ENCODE data around the gene ME1.

Gene ME1

GRCh38 chr6:83285917-83286316 is 144.9 kb downstream of the ME1 start:
- no peaks in the 10 kb centered on the region for H3K79me2 ChIP-seq (ENCODE audit: low read length)
- H3K9me2 ChIP-seq (replicated peaks; ENCODE audit: insufficient read depth, low read length) = no peaks in the 10 kb centered on the region
- no peaks in the 10 kb centered on the region for H3F3A ChIP-seq (ENCODE audit: insufficient read depth, low read length)
- H4K20me1 ChIP-seq (ENCODE audit: insufficient read depth, low read length) = no peaks in the 10 kb centered on the region
- no peak overlapping the region for H2AFZ ChIP-seq (ENCODE audit: low read length)
- H3K27me3 ChIP-seq (replicated peaks; ENCODE audit: insufficient read depth, low read length) = no peaks in the 10 kb centered on the region
- no peak overlapping the region for H3K27ac ChIP-seq (ENCODE audit: low read length)
- no peak overlapping the region for H3K9ac ChIP-seq (ENCODE audit: low read length)
- TF ChIP-seq EZH2 (optimal IDR thresholded peaks at IDR 0.05; ENCODE audit: low read depth, low read length) (no peak), CTCF (IDR thresholded peaks at IDR 0.05; ENCODE audit: low read length) (no peak), EZH2phosphoT487 (IDR thresholded peaks at IDR 0.05; ENCODE audit: low read length) (no peak)
- DNase-seq = no peak
- H3K4me3 ChIP-seq (ENCODE audit: low read length) = no peak overlapping the region
- H3K36me3 ChIP-seq (replicated peaks; ENCODE audit: insufficient read depth, low read length) = no peaks in the 10 kb centered on the region
- no peak overlapping the region for H3K4me2 ChIP-seq (ENCODE audit: low read depth, low read length)
- no peaks in the 10 kb centered on the region for H3K4me1 ChIP-seq (ENCODE audit: low read length)
- no peaks in the 10 kb centered on the region for H3K9me3 ChIP-seq (replicated peaks; ENCODE audit: insufficient read depth, low read length)

GRCh38 chr6:83273596-83273995 is 157.3 kb downstream of the ME1 start:
- H3K9ac ChIP-seq (ENCODE audit: low read length) = no peak overlapping the region
- no peak overlapping the region for H3K27ac ChIP-seq (ENCODE audit: low read length)
- no peak for DNase-seq
- H3K9me2 ChIP-seq (replicated peaks; ENCODE audit: insufficient read depth, low read length) = no peaks in the 10 kb centered on the region
- no peaks in the 10 kb centered on the region for H3K27me3 ChIP-seq (replicated peaks; ENCODE audit: insufficient read depth, low read length)
- no peaks in the 10 kb centered on the region for H3K9me3 ChIP-seq (replicated peaks; ENCODE audit: insufficient read depth, low read length)
- no peaks in the 10 kb centered on the region for H3K79me2 ChIP-seq (ENCODE audit: low read length)
- H2AFZ ChIP-seq (ENCODE audit: low read length) = no peak overlapping the region
- no peaks in the 10 kb centered on the region for H3K4me1 ChIP-seq (ENCODE audit: low read length)
- H3K4me2 ChIP-seq (ENCODE audit: low read depth, low read length) = no peak overlapping the region
- no peak for TF ChIP-seq CTCF (IDR thresholded peaks at IDR 0.05; ENCODE audit: low read length)
- no peak for TF ChIP-seq EZH2 (optimal IDR thresholded peaks at IDR 0.05; ENCODE audit: low read depth, low read length)
- no peak for TF ChIP-seq EZH2phosphoT487 (IDR thresholded peaks at IDR 0.05; ENCODE audit: low read length)
- H3K4me3 ChIP-seq (ENCODE audit: low read length) = no peak overlapping the region
- H4K20me1 ChIP-seq (ENCODE audit: insufficient read depth, low read length) = no peaks in the 10 kb centered on the region
- no peaks in the 10 kb centered on the region for H3F3A ChIP-seq (ENCODE audit: insufficient read depth, low read length)
- H3K36me3 ChIP-seq (replicated peaks; ENCODE audit: insufficient read depth, low read length) = no peaks in the 10 kb centered on the region

GRCh38 chr6:83270971-83271719 is 159.7 kb downstream of the ME1 start:
- TF ChIP-seq EZH2phosphoT487 (IDR thresholded peaks at IDR 0.05; ENCODE audit: low read length) (no peak), EZH2 (optimal IDR thresholded peaks at IDR 0.05; ENCODE audit: low read depth, low read length) (no peak), CTCF (IDR thresholded peaks at IDR 0.05; ENCODE audit: low read length) (no peak)
- Histone ChIP-seq H3K9me3 (replicated peaks; ENCODE audit: insufficient read depth, low read length) (no peaks in the 10 kb centered on the region), H3K4me3 (ENCODE audit: low read length) (no peak overlapping the region), H3K27me3 (replicated peaks; ENCODE audit: insufficient read depth, low read length) (no peaks in the 10 kb centered on the region), H2AFZ (ENCODE audit: low read length) (no peak overlapping the region), H4K20me1 (ENCODE audit: insufficient read depth, low read length) (no peaks in the 10 kb centered on the region), H3K4me2 (ENCODE audit: low read depth, low read length) (no peak overlapping the region), H3K9ac (ENCODE audit: low read length) (no peak overlapping the region), H3K9me2 (replicated peaks; ENCODE audit: insufficient read depth, low read length) (no peaks in the 10 kb centered on the region), H3K79me2 (ENCODE audit: low read length) (no peaks in the 10 kb centered on the region), H3F3A (ENCODE audit: insufficient read depth, low read length) (no peaks in the 10 kb centered on the region), H3K4me1 (ENCODE audit: low read length) (no peaks in the 10 kb centered on the region), H3K27ac (ENCODE audit: low read length) (no peak overlapping the region), H3K36me3 (replicated peaks; ENCODE audit: insufficient read depth, low read length) (no peaks in the 10 kb centered on the region)
- no peak for DNase-seq
